ENCODE data around the gene PPP2R5A. TPM values are rescaled to one million over a fixed set of nuclear protein-coding genes. Genes with fewer than 3 reads are reported as not detected.
A peak's percentile ranks its signal among the peaks of the same experiment; 100 is the strongest.

The PPP2R5A gene
- total RNA-seq, 6 donors from 2014 or later, result 71.2 to 130 (median 88.5) TPM

DNA sequence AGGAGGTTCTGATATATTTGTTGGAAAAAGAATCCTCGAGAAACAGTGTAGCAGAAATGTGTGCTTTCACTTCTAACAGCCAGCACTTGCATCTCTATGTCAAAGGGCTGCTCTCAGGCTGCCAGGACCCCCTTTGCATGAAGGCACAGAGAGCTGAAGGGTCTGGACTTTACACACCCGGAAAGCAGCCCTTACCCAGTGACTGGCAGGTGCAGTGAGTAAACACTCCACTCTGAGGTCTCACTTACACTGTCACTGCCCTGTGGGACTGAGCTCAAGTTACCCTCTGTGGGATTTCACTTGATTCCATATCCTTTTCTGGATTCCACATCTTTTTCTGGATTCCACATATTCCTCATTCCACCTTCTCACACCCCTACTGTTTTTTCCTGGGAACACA, 40.8 kb upstream of the PPP2R5A start:
- H3K4me1 ChIP-seq, result peaks cover 0 to 33% (median 21%) of the 10 kb centered on the region in 4 donors
- H3K27me3 ChIP-seq, result no peaks in the 10 kb centered on the region
- no peak overlapping the region for H3K4me3 ChIP-seq
- WGBS, 2 donors, result 64 to 80% methylated on average over 2 of the region's 2 CpGs
- DNase-seq, result peak in 1 of 2 donors; percentile 32
- no peaks in the 10 kb centered on the region for H3K36me3 ChIP-seq
- no peak for TF ChIP-seq POLR2AphosphoS5 (IDR thresholded peaks at IDR 0.05)
- no peak for TF ChIP-seq EP300 (IDR thresholded peaks at IDR 0.05)
- TF ChIP-seq, protein P1, sequence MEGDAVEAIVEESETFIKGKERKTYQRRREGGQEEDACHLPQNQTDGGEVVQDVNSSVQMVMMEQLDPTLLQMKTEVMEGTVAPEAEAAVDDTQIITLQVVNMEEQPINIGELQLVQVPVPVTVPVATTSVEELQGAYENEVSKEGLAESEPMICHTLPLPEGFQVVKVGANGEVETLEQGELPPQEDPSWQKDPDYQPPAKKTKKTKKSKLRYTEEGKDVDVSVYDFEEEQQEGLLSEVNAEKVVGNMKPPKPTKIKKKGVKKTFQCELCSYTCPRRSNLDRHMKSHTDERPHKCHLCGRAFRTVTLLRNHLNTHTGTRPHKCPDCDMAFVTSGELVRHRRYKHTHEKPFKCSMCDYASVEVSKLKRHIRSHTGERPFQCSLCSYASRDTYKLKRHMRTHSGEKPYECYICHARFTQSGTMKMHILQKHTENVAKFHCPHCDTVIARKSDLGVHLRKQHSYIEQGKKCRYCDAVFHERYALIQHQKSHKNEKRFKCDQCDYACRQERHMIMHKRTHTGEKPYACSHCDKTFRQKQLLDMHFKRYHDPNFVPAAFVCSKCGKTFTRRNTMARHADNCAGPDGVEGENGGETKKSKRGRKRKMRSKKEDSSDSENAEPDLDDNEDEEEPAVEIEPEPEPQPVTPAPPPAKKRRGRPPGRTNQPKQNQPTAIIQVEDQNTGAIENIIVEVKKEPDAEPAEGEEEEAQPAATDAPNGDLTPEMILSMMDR (IDR thresholded peaks at IDR 0.05), result no peak
- TF ChIP-seq POLR2A (IDR thresholded peaks at IDR 0.05), result no peak
- ATAC-seq (ENCODE audit: low FRiP score in 2 of 2), result no peak
- peak overlapping the region in 2 of 4 donors; percentile 27 to 84 for H3K27ac ChIP-seq
- H3K9me3 ChIP-seq, result no peaks in the 10 kb centered on the region

DNA sequence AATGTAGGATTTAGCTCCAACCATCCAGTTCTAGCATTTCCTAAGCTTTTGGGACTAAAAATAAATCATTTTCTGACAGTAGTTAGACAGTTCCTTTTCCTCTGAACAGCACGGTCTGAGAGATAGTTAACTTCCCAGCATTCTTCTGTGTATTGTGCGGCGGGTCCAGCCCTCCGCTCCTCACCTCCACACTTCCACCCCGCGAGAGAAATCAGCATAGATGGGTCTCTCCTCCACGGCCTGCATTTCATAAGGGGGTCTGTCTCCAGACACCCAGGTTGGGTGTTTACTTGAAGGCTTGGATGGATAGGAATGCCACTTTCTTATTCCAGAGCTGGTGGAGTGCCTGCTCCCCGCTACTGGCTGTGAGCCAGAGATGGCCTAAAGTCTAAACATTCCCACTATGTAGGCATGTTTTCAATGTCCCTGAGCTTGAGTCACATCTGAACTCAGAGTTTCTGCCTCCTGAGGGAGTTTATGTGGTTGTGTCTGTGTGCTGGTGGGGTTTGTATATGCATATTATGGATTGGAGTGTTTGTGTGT, 38.0 kb upstream of the PPP2R5A start:
- peak overlapping the region in 1 of 4 donors; percentile 2 for H3K4me3 ChIP-seq
- no peaks in the 10 kb centered on the region for H3K27me3 ChIP-seq
- peaks cover 0 to 32% (median 16%) of the 10 kb centered on the region in 4 donors for H3K4me1 ChIP-seq
- no peaks in the 10 kb centered on the region for H3K9me3 ChIP-seq
- peak overlapping the region in 3 of 4 donors; percentile 22 to 58 (median 49) for H3K27ac ChIP-seq
- DNase-seq, result no peak
- no peaks in the 10 kb centered on the region for H3K36me3 ChIP-seq
- 28 to 49% methylated on average over 8 of the region's 8 CpGs for WGBS, 2 donors
- no peak for ATAC-seq (ENCODE audit: low FRiP score in 2 of 2)
- TF ChIP-seq, protein P1 (IDR thresholded peaks at IDR 0.05), result no peak
- TF ChIP-seq POLR2AphosphoS5 (IDR thresholded peaks at IDR 0.05), result no peak
- TF ChIP-seq EP300 (IDR thresholded peaks at IDR 0.05), result no peak
- TF ChIP-seq POLR2A (IDR thresholded peaks at IDR 0.05), result no peak

DNA sequence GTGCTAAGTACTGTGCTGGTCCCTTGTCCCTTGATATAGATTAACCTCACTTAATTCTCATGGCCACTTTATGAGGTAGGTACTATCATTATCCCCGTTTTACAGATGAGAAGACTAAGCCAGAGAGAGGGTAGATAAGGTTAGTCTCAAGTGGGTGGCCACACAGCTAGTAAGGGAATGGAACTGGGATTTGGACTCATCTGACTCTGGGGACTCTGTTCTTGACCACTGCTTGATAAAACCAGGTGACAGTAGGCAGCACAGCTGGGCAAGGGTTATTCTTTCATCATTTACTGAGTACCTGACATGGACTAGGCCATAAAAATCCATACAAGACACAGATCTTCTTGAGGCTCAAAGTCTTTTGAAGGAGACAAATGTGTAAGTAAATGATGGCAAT, 37.2 kb upstream of the PPP2R5A start:
- Histone ChIP-seq H3K27me3 (no peaks in the 10 kb centered on the region), H3K4me1 (peaks cover 0 to 25% (median 13%) of the 10 kb centered on the region in 4 donors), H3K36me3 (no peaks in the 10 kb centered on the region), H3K27ac (peak overlapping the region in 2 of 4 donors; percentile 49 to 58), H3K9me3 (no peaks in the 10 kb centered on the region), H3K4me3 (no peak overlapping the region)
- DNase-seq (no peak), ATAC-seq (ENCODE audit: low FRiP score in 2 of 2) (no peak)
- TF ChIP-seq EP300 (IDR thresholded peaks at IDR 0.05), result no peak
- no peak for TF ChIP-seq POLR2AphosphoS5 (IDR thresholded peaks at IDR 0.05)
- TF ChIP-seq, protein P1 (IDR thresholded peaks at IDR 0.05), result no peak
- no peak for TF ChIP-seq POLR2A (IDR thresholded peaks at IDR 0.05)
- 90 to 96% methylated on average over 1 of the region's 1 CpG for WGBS, 2 donors

DNA sequence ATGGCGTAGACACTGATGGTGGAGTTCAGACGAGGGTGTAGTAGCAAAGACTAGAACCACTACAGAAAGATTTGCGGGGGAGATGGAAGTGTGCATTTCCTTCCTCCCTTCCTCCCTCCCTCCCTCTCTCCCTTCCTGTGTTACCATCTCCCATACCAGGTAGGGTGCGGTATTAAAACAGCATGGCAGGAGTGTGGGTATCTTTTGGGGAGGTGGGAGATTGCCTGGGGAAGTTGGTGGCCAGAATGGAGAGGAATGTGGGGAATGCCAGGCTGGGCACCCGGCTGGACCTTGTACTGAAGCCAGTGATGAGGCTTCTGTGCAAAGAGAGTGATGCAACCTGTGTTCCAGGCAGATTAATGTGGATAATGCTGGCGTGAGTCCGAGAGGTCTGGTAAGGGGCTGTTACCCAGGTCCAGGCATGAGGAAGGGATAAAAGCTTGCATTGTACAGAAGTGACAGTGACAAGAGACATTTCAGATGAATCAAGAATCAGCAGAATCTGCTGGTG, 30.3 kb upstream of the PPP2R5A start:
- DNase-seq (no peak), ATAC-seq (ENCODE audit: low FRiP score in 2 of 2) (no peak)
- no peak for TF ChIP-seq EP300 (IDR thresholded peaks at IDR 0.05)
- no peak for TF ChIP-seq POLR2AphosphoS5 (IDR thresholded peaks at IDR 0.05)
- TF ChIP-seq POLR2A (IDR thresholded peaks at IDR 0.05), result no peak
- TF ChIP-seq, protein P1 (IDR thresholded peaks at IDR 0.05), result no peak
- no peaks in the 10 kb centered on the region for H3K27me3 ChIP-seq
- no peaks in the 10 kb centered on the region for H3K9me3 ChIP-seq
- no peaks in the 10 kb centered on the region for H3K36me3 ChIP-seq
- 51 to 53% methylated on average over 7 of the region's 7 CpGs for WGBS, 2 donors
- H3K4me1 ChIP-seq, result peaks cover 8 to 26% (median 15%) of the 10 kb centered on the region in 4 donors
- peak overlapping the region; percentile 66 to 87 (median 75) for H3K27ac ChIP-seq
- no peak overlapping the region for H3K4me3 ChIP-seq

Data from upper lobe of left lung (tissue), 6 donors.